Endothelial cell of umbilical vein (primary cell): ENCODE data around the gene AIRE. TPM values are rescaled to one million over a fixed set of nuclear protein-coding genes. Genes with fewer than 3 reads are reported as not detected.

Source experiments
- BruUV-seq: library from RNA; stranded (reverse); fragments of 400-500 nt; replicated peaks from 2 replicates; lab custom pipeline; 2021; lab: Mats Ljungman, UMichigan
- CTCF ChIA-PET: fragments of 300-600, 350-600 bp; sonication (Branson Sonifier 250); formaldehyde crosslinking; loops from one replicate; lab custom pipeline; 2021; ENCODE audit warnings: antibody characterized with exemption, inconsistent platforms; lab: Charles Lee
- POLR2A ChIA-PET: fragments of 300-600, 350-600 bp; sonication (Branson Sonifier 250); formaldehyde crosslinking; loops from one replicate; lab custom pipeline; 2021; ENCODE audit warnings: antibody characterized with exemption, inconsistent platforms; lab: Charles Lee
- DNase-seq: peaks from one replicate; pipeline ENCODE4 v3.0.0-alpha.2; 2011; ENCODE audit warnings: low read depth, low spot score
- FAIRE-seq: peaks from 2 replicates; lab custom pipeline; 2011; peaks lifted over from hg19 to GRCh38; lab: Jason Lieb, UNC
- H2AFZ ChIP-seq: 2 replicates; pipeline ENCODE4 v1.6.0; 2012; ENCODE audit warnings: low read depth, low read length, control low read depth, inconsistent platforms
- H3K27ac ChIP-seq: 2 replicates; pipeline ENCODE4 v1.5.1; 2011; ENCODE audit warnings: low read depth, mild to moderate bottlenecking, control low read depth, low read length, moderate library complexity; ENCODE audit not compliant: insufficient read depth
- H3K27me3 ChIP-seq, 2 experiments: 2 replicates each; pipeline versions ENCODE4 v1.6.0 to v1.6.1; 2011; ENCODE audit warnings: low read length in 2 of 2, mixed read lengths in 1 of 2; ENCODE audit not compliant: control insufficient read depth in 2 of 2, insufficient read depth in 2 of 2
- H3K36me3 ChIP-seq, 2 experiments: 2 replicates in 1 of 2; 3 replicates in 1 of 2; pipeline ENCODE4 v1.5.1; 2011; ENCODE audit warnings: low read length in 2 of 2, mild to moderate bottlenecking in 1 of 2, moderate library complexity in 1 of 2; ENCODE audit not compliant: control insufficient read depth in 2 of 2, insufficient read depth in 2 of 2; ENCODE audit errors: extremely low read depth in 1 of 2
- H3K4me1 ChIP-seq: 3 replicates; pipeline ENCODE4 v1.5.1; 2011; ENCODE audit warnings: mild to moderate bottlenecking, low read length; ENCODE audit not compliant: control insufficient read depth, insufficient read depth; ENCODE audit errors: extremely low read depth
- H3K4me2 ChIP-seq: 2 replicates; pipeline ENCODE4 v1.6.1; 2011; ENCODE audit warnings: low read length, control low read depth, mixed read lengths; ENCODE audit not compliant: insufficient read depth
- H3K4me3 ChIP-seq, 3 experiments: fragments of 200-600 bp in 1 of 3; sonication (generic), shearing (Covaris generic) in 1 of 3; replicated peaks in 1 of 3; 2 replicates each; pipeline ENCODE4 v1.5.1; 2011 to 2016; ENCODE audit warnings: control low read depth in 3 of 3, low read length in 3 of 3, mild to moderate bottlenecking in 2 of 3, inconsistent platforms in 1 of 3, low read depth in 1 of 3, moderate library complexity in 1 of 3; ENCODE audit not compliant: insufficient read depth in 1 of 3
- H3K79me2 ChIP-seq: 2 replicates; pipeline ENCODE4 v1.6.0; 2012; ENCODE audit warnings: low read length, inconsistent platforms; ENCODE audit not compliant: control insufficient read depth, insufficient read depth
- H3K9ac ChIP-seq: replicated peaks from 2 replicates; pipeline ENCODE3; 2011; ENCODE audit warnings: low read length, control low read depth; ENCODE audit not compliant: insufficient read depth; ENCODE audit errors: extremely low read depth
- H3K9me1 ChIP-seq: replicated peaks from 3 replicates; pipeline ENCODE4 v1.6.0; 2011; ENCODE audit warnings: mild to moderate bottlenecking, low read length; ENCODE audit not compliant: control insufficient read depth, insufficient read depth; ENCODE audit errors: extremely low read depth
- H3K9me3 ChIP-seq: replicated peaks from 2 replicates; pipeline ENCODE4 v1.5.1; 2012; ENCODE audit warnings: low read length, inconsistent platforms; ENCODE audit not compliant: control insufficient read depth, insufficient read depth
- H4K20me1 ChIP-seq: replicated peaks from 2 replicates; pipeline ENCODE3; 2011; ENCODE audit warnings: mild to moderate bottlenecking, low read length; ENCODE audit not compliant: control insufficient read depth, insufficient read depth; ENCODE audit errors: extremely low read depth
- EZH2 ChIP-seq: IDR thresholded peaks from 2 replicates; pipeline ENCODE4 v1.6.1; 2012; ENCODE audit warnings: borderline replicate concordance, low read depth, mild to moderate bottlenecking, moderate library complexity, low read length, inconsistent platforms; ENCODE audit not compliant: severe bottlenecking
- FOS ChIP-seq: IDR thresholded peaks from 2 replicates; pipeline ENCODE4 v1.6.1; 2011; ENCODE audit warnings: mild to moderate bottlenecking, low read length, moderate library complexity, borderline replicate concordance; ENCODE audit not compliant: insufficient read depth
- MAX ChIP-seq: IDR thresholded peaks from 2 replicates; pipeline ENCODE4 v1.6.1; 2011; ENCODE audit not compliant: insufficient read depth, insufficient read length
- MYC ChIP-seq: IDR thresholded peaks from one replicate; pipeline ENCODE4 v1.6.1; 2011; ENCODE audit warnings: mild to moderate bottlenecking, low read depth, low read length
- POLR2A ChIP-seq: IDR thresholded peaks from 2 replicates; pipeline ENCODE4 v1.6.1; 2012; ENCODE audit warnings: low read depth, mild to moderate bottlenecking, control low read depth, low read length
- POLR2AphosphoS5 ChIP-seq: IDR thresholded peaks from 2 replicates; pipeline ENCODE4 v1.6.1; 2012; ENCODE audit warnings: low read depth, mild to moderate bottlenecking, control low read depth, low read length, moderate library complexity; ENCODE audit not compliant: insufficient read depth
- dilution Hi-C: fragments of 300-500 bp; cut with MboI; formaldehyde crosslinking; loops from one replicate; pipeline ENCODE4 v1.15.0; 2019; ENCODE audit warnings: low sequenced_read_pairs; ENCODE audit not compliant: extremely low pct_ligation_motif_present
- intact Hi-C: fragments of 100-400 bp; cut with micrococcal nuclease; formaldehyde crosslinking; loops from one replicate; pipeline ENCODE4 v1.10.0; 2022
- polyA plus RNA-seq, 4 experiments: library from polyadenylated mRNA; depleted of rRNA in 3 of 4; stranded (reverse) in 3 of 4; unstranded in 1 of 4; fragments of >200 nt; gene quantifications; 2 replicates each; pipeline versions ENCODE4 v1.2.1 to v1.2.3, GENCODE V29; 2011 to 2012; ENCODE audit warnings: missing spikeins in 1 of 4
- total RNA-seq: library from RNA; stranded (reverse); gene quantifications from 2 replicates; pipeline ENCODE4 v1.2.3, GENCODE V29; 2021
- TF ChIP-seq, protein P1 (sequence below), 2 donors: IDR thresholded peaks; 1 replicate in 1 of 2; 2 replicates in 1 of 2; pipeline ENCODE4 v1.5.1; 2011; ENCODE audit warnings: low read length in 2 of 2, mild to moderate bottlenecking in 2 of 2, moderate library complexity in 2 of 2, control low read depth in 1 of 2, inconsistent platforms in 1 of 2, low read depth in 1 of 2; ENCODE audit not compliant: insufficient read depth in 1 of 2; ENCODE audit errors: extremely low read depth in 1 of 2

The AIRE gene
- total and polyA plus RNA-seq, 2 donors (not counting 3 experiments of a cell fraction or from before 2014, with no cell fraction given): 0.04 to 0.11 TPM

- POLR2A ChIA-PET: no interaction called here
- TF ChIP-seq MAX: no peak
- TF ChIP-seq, protein P1, sequence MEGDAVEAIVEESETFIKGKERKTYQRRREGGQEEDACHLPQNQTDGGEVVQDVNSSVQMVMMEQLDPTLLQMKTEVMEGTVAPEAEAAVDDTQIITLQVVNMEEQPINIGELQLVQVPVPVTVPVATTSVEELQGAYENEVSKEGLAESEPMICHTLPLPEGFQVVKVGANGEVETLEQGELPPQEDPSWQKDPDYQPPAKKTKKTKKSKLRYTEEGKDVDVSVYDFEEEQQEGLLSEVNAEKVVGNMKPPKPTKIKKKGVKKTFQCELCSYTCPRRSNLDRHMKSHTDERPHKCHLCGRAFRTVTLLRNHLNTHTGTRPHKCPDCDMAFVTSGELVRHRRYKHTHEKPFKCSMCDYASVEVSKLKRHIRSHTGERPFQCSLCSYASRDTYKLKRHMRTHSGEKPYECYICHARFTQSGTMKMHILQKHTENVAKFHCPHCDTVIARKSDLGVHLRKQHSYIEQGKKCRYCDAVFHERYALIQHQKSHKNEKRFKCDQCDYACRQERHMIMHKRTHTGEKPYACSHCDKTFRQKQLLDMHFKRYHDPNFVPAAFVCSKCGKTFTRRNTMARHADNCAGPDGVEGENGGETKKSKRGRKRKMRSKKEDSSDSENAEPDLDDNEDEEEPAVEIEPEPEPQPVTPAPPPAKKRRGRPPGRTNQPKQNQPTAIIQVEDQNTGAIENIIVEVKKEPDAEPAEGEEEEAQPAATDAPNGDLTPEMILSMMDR (IDR thresholded peaks at IDR 0.05; ENCODE audit: extremely low read depth in 1 of 2, insufficient read depth in 1 of 2, low read depth in 1 of 2, low read length in 2 of 2): no peak
- TF ChIP-seq POLR2A: no peak
- no peak for TF ChIP-seq EZH2
- no peak for TF ChIP-seq POLR2AphosphoS5
- TF ChIP-seq MYC: no peak
- no peak for TF ChIP-seq FOS
- no TSS peak for BruUV-seq
Observed at GRCh38 chr21:44263221-44263760, 22.4 kb upstream of the AIRE start.

More at GRCh38 chr21:44263221-44263760, 22.4 kb upstream of the AIRE start:
- Histone ChIP-seq H3K4me2 (no peak overlapping the region), H4K20me1 (no peaks in the 10 kb centered on the region), H3K9ac (no peak overlapping the region), H3K4me3 (no peak overlapping the region), H3K36me3 (no peaks in the 10 kb centered on the region), H3K79me2 (no peaks in the 10 kb centered on the region), H3K27ac (no peak overlapping the region), H2AFZ (no peak overlapping the region), H3K9me1 (no peaks in the 10 kb centered on the region), H3K9me3 (no peaks in the 10 kb centered on the region), H3K4me1 (no peaks in the 10 kb centered on the region), H3K27me3 (peaks cover 0 to 2% of the 10 kb centered on the region in 2 experiments)
- intact Hi-C loops (no loop called here), dilution Hi-C loops (no loop called here)
- no peak for DNase-seq
- CTCF ChIA-PET: interaction anchor here (1.0 kb wide), 1 partner anchor 35 kb away, joined by 5 read pairs; no protein-coding TSS in a partner anchor
- FAIRE-seq: no peak
